DOHH2 (cell line): ENCODE measurements around the gene ADARB1.

Experiments used
- H3F3A ChIP-seq: fragments of 200-600 bp; sonication (generic), shearing (Covaris generic); 2 replicates; pipeline ENCODE4 v1.6.0; 2016; ENCODE audit warnings: antibody characterized with exemption, mild to moderate bottlenecking; ENCODE audit not compliant: control insufficient read depth, insufficient read depth
- H3K27ac ChIP-seq: fragments of 200-600 bp; sonication (generic); 2 replicates; pipeline ENCODE4 v1.5.1; 2014; ENCODE audit warnings: low read depth, mild to moderate bottlenecking, low read length, moderate library complexity
- H3K27me3 ChIP-seq: fragments of 200-600 bp; sonication (generic); 2 replicates; pipeline ENCODE4 v1.6.1; 2014; ENCODE audit warnings: mild to moderate bottlenecking, low read length, mixed read lengths; ENCODE audit not compliant: control insufficient read depth
- H3K36me3 ChIP-seq: fragments of 200-600 bp; sonication (generic); 2 replicates; pipeline ENCODE4 v1.6.1; 2014; ENCODE audit warnings: mild to moderate bottlenecking, low read length, moderate library complexity, mixed read lengths; ENCODE audit not compliant: control insufficient read depth
- H3K4me1 ChIP-seq: fragments of 200-600 bp; sonication (generic); 2 replicates; pipeline ENCODE4 v1.6.1; 2014; ENCODE audit warnings: mild to moderate bottlenecking, low read length, mixed read lengths; ENCODE audit not compliant: control insufficient read depth
- H3K4me2 ChIP-seq: fragments of 200-600 bp; sonication (generic); 2 replicates; pipeline ENCODE4 v1.6.0; 2014; ENCODE audit warnings: mild to moderate bottlenecking, low read length, moderate library complexity
- H3K4me3 ChIP-seq: fragments of 200-600 bp; sonication (generic); 2 replicates; pipeline ENCODE4 v1.5.1; 2014; ENCODE audit warnings: mild to moderate bottlenecking, low read length, mixed read lengths
- H3K79me2 ChIP-seq: fragments of 200-600 bp; sonication (generic); 2 replicates; pipeline ENCODE4 v1.6.1; 2014; ENCODE audit warnings: mild to moderate bottlenecking, low read length, mixed read lengths; ENCODE audit not compliant: control insufficient read depth
- H3K9me2 ChIP-seq: fragments of 200-600 bp; sonication (generic); replicated peaks from 2 replicates; pipeline ENCODE4 v1.6.1; 2014; ENCODE audit warnings: mild to moderate bottlenecking, low read length, mixed read lengths; ENCODE audit not compliant: control insufficient read depth
- H3K9me3 ChIP-seq: fragments of 200-600 bp; sonication (generic); 2 replicates; pipeline ENCODE4 v1.6.1; 2014; ENCODE audit warnings: antibody characterized with exemption, low read length, mixed read lengths; ENCODE audit not compliant: control insufficient read depth, insufficient read depth
- H4K20me1 ChIP-seq: fragments of 200-600 bp; sonication (generic); 2 replicates; pipeline ENCODE4 v1.6.0; 2014; ENCODE audit warnings: low read depth, mild to moderate bottlenecking, antibody characterized with exemption, low read length, moderate library complexity; ENCODE audit not compliant: control insufficient read depth, insufficient read depth
- EZH2phosphoT487 ChIP-seq: fragments of 200-600 bp; sonication (generic); IDR thresholded peaks from 2 replicates; pipeline ENCODE4 v1.6.1; 2017; ENCODE audit warnings: borderline replicate concordance, mild to moderate bottlenecking, antibody characterized with exemption, low read length, moderate library complexity, mixed read lengths
- TF ChIP-seq, protein P1 (sequence below): fragments of 200-600 bp; sonication (generic); IDR thresholded peaks from one replicate; pipeline ENCODE4 v1.5.1; 2014; ENCODE audit warnings: antibody characterized with exemption, mild to moderate bottlenecking, low read depth, low read length; ENCODE audit not compliant: poor library complexity, severe bottlenecking

ADARB1 gene

DNA sequence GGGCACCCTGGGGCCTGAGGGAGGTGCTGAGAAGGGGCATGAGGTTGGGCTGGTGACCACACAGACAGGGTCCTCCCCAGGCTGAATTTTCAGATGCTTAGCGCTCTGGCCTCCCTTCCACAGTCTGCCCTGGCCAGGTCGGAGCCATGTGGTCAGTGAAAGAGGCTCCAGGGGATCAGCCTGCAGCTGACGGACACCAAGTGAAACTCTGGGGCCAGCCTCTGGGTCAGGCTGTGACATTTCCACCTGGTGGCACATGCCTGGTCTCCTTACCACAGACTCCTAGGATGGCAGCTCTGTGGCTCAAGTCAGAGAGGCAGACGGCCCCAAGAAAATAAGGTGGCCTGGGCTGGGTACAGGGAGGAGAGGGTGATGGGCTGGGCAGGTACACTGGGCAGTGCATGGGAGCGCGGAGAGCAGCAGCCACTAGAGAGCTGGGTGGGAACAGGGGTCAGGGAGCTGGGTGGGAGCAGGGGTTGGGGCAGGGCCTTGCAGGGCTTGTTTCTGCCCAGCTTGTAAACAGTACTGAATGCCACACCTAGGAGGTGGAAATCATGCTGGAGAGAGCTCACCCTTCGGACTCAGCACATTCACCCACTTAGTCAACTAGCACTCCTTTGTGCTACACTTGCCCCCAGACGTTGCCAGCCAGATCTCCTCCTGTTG lies 20.7 kb upstream of the ADARB1 start:
- H3K4me2 ChIP-seq, result no peak overlapping the region
- H3K4me3 ChIP-seq, result no peak overlapping the region
- H3K27me3 ChIP-seq, result peaks cover 4% of the 10 kb centered on the region; the same call in 1 of the 2 replicates
- TF ChIP-seq EZH2phosphoT487, result no peak
- TF ChIP-seq, protein P1, sequence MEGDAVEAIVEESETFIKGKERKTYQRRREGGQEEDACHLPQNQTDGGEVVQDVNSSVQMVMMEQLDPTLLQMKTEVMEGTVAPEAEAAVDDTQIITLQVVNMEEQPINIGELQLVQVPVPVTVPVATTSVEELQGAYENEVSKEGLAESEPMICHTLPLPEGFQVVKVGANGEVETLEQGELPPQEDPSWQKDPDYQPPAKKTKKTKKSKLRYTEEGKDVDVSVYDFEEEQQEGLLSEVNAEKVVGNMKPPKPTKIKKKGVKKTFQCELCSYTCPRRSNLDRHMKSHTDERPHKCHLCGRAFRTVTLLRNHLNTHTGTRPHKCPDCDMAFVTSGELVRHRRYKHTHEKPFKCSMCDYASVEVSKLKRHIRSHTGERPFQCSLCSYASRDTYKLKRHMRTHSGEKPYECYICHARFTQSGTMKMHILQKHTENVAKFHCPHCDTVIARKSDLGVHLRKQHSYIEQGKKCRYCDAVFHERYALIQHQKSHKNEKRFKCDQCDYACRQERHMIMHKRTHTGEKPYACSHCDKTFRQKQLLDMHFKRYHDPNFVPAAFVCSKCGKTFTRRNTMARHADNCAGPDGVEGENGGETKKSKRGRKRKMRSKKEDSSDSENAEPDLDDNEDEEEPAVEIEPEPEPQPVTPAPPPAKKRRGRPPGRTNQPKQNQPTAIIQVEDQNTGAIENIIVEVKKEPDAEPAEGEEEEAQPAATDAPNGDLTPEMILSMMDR, result no peak
- no peaks in the 10 kb centered on the region for H3K79me2 ChIP-seq
- no peaks in the 10 kb centered on the region for H3K9me3 ChIP-seq
- H3K9me2 ChIP-seq, result no peaks in the 10 kb centered on the region
- H3K36me3 ChIP-seq, result no peaks in the 10 kb centered on the region
- H3K27ac ChIP-seq, result no peak overlapping the region
- H3K4me1 ChIP-seq, result no peaks in the 10 kb centered on the region
- no peaks in the 10 kb centered on the region for H3F3A ChIP-seq
- H4K20me1 ChIP-seq, result no peaks in the 10 kb centered on the region

DNA sequence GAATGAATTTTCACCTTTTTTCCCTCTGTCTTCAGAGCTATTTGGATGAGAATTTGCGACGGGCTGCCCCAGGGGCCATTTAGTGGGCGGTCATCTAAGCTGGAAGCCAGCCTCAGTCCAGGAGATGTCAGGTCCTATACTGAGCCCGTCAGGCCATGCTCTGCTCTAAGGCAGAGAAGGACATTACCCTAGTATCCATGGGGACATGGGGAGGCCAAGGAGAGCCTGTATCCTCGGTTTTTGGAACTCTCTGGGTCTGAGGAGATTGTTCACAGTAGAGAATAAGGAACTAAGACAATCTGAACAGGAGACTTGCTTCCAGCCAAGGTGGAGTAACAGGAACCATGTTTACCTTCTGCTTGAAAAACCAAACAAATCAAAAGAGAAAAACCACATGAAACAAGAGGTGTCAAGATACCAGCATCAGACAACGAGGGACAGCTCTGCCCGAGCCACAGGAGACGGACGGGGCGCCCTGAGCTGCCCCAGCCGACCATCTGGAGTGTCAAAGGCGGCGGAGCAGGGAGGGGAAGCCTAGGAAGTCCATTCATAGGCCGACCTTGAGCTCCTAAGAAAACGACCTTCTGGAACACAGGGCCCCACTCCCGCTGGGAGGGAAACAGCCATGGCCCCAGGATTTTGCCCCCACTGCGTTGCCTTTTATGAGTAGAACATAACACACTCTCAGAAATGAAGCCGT lies 20.0 kb upstream of the ADARB1 start:
- Histone ChIP-seq H3K9me2 (no peaks in the 10 kb centered on the region), H3K36me3 (no peaks in the 10 kb centered on the region), H4K20me1 (no peaks in the 10 kb centered on the region), H3K27ac (no peak overlapping the region), H3K4me3 (no peak overlapping the region), H3F3A (no peaks in the 10 kb centered on the region), H3K27me3 (no peaks in the 10 kb centered on the region), H3K79me2 (no peaks in the 10 kb centered on the region), H3K4me2 (no peak overlapping the region), H3K4me1 (no peaks in the 10 kb centered on the region), H3K9me3 (no peaks in the 10 kb centered on the region)
- TF ChIP-seq, protein P1, result no peak
- no peak for TF ChIP-seq EZH2phosphoT487

DNA sequence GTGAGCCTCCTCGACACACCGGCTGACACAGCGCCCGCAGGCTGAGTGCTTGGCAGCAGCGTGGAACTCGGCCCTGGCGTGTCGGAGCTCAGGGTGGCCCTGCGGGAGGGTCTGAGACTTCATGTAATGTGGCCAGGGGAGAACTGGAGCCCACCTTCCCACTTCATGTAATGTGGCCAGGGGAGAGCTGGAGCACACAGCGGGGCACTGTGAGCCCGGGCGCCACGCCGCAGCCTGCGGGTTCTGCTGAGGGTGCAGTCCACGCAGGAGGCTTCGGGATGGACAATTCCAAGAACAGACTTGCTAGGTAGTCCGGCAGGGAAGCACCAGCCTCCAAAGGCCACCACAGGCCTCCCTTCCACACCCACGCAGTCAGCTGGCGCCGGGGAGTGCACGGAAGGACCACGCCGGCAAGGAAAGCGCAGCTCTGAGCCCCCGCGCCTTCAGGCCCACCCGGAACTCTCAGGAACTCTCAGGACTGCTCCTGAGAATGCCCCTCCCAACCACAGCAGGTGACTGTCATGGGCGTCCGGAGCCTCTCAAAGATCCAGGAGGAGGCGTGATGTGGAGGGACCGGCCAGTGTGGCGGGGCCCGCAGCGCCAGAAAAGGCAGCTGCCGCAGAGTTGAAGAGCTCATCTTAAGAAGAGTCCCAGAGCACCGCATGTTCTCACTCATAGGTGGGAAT lies 19.3 kb upstream of the ADARB1 start:
- no peaks in the 10 kb centered on the region for H4K20me1 ChIP-seq
- no peaks in the 10 kb centered on the region for H3K9me2 ChIP-seq
- no peak for TF ChIP-seq EZH2phosphoT487
- TF ChIP-seq, protein P1, result no peak
- no peaks in the 10 kb centered on the region for H3K79me2 ChIP-seq
- H3K4me2 ChIP-seq, result no peak overlapping the region
- no peaks in the 10 kb centered on the region for H3K27me3 ChIP-seq
- no peak overlapping the region for H3K27ac ChIP-seq
- H3F3A ChIP-seq, result no peaks in the 10 kb centered on the region
- H3K36me3 ChIP-seq, result no peaks in the 10 kb centered on the region
- no peak overlapping the region for H3K4me3 ChIP-seq
- H3K4me1 ChIP-seq, result no peaks in the 10 kb centered on the region
- H3K9me3 ChIP-seq, result no peaks in the 10 kb centered on the region
